HepG2 (cell line): ENCODE results near the gene PTPN14. TPM values are rescaled to one million over a fixed set of nuclear protein-coding genes. Genes with fewer than 3 reads are reported as not detected.

Experiments used
- ATAD3A ChIP-seq: sonication (generic); formaldehyde crosslinking; IDR thresholded peaks from 2 replicates; pipeline ENCODE4 v1.4.0; 2020; ENCODE audit warnings: missing genetic modification reagents
- POLR2G ChIP-seq: fragments of 200-400 bp; formaldehyde crosslinking; IDR thresholded peaks from 2 replicates; pipeline ENCODE4 v1.6.1; 2018; ENCODE audit warnings: mild to moderate bottlenecking, low read depth, low read length, moderate library complexity
- ZNF407 ChIP-seq: sonication (generic); formaldehyde crosslinking; IDR thresholded peaks from one replicate; pipeline ENCODE4 v1.5.1; 2020; ENCODE audit warnings: mild to moderate bottlenecking, missing genetic modification reagents; ENCODE audit errors: not compliant biosample characterization
- ZNF773 ChIP-seq: sonication (generic); formaldehyde crosslinking; IDR thresholded peaks from 2 replicates; pipeline ENCODE4 v1.4.0; 2020; ENCODE audit warnings: missing genetic modification reagents, borderline replicate concordance
- polyA plus RNA-seq, 8 experiments: library from polyadenylated mRNA; depleted of rRNA in 3 of 8; stranded (reverse) in 7 of 8; unstranded in 1 of 8; fragments of >200 nt; fragmentation: Illumina TruSeq in 4 of 8; extraction: Trizol in 4 of 8; gene quantifications; 2 replicates each; pipeline versions ENCODE4 v1.2.1 to v1.2.3, GENCODE V29; 2011 to 2016; ENCODE audit warnings: low read depth in 4 of 8, missing spikeins in 1 of 8, mixed read lengths in 1 of 8; ENCODE audit not compliant: insufficient read depth in 1 of 8
- total RNA-seq, 5 experiments: library from RNA; depleted of rRNA; stranded (reverse); fragments of >200 nt; fragmentation: Illumina TruSeq; extraction: Trizol; gene quantifications; 2 replicates each; pipeline ENCODE4 v1.2.3, GENCODE V29; 2016; ENCODE audit warnings: low read depth in 1 of 5
- TF ChIP-seq, protein P1 (sequence below): sonication (generic); formaldehyde crosslinking; IDR thresholded peaks from 2 replicates; pipeline ENCODE4 v1.9.0; 2021; ENCODE audit warnings: mild to moderate bottlenecking, missing genetic modification reagents
- TF ChIP-seq, protein P2 (sequence below): sonication (generic); formaldehyde crosslinking; conservative IDR thresholded peaks from 2 replicates; pipeline ENCODE4 v1.8.1; 2023; ENCODE audit warnings: missing genetic modification reagents
- TF ChIP-seq, protein P3 (sequence below): sonication (generic); formaldehyde crosslinking; IDR thresholded peaks from 2 replicates; pipeline ENCODE4 v1.9.0; 2022; ENCODE audit warnings: missing genetic modification reagents, mild to moderate bottlenecking, borderline replicate concordance
- TF ChIP-seq, protein P4 (sequence below): sonication (generic); formaldehyde crosslinking; IDR thresholded peaks from 2 replicates; pipeline ENCODE4 v1.8.0; 2022; ENCODE audit warnings: mild to moderate bottlenecking, missing genetic modification reagents, moderate library complexity

The PTPN14 gene
- total and polyA plus RNA-seq, 2 of the 13 experiments (the other 11 are each of a cell fraction or from before 2014, with no cell fraction given), result 3.9 to 4.7 TPM

DNA sequence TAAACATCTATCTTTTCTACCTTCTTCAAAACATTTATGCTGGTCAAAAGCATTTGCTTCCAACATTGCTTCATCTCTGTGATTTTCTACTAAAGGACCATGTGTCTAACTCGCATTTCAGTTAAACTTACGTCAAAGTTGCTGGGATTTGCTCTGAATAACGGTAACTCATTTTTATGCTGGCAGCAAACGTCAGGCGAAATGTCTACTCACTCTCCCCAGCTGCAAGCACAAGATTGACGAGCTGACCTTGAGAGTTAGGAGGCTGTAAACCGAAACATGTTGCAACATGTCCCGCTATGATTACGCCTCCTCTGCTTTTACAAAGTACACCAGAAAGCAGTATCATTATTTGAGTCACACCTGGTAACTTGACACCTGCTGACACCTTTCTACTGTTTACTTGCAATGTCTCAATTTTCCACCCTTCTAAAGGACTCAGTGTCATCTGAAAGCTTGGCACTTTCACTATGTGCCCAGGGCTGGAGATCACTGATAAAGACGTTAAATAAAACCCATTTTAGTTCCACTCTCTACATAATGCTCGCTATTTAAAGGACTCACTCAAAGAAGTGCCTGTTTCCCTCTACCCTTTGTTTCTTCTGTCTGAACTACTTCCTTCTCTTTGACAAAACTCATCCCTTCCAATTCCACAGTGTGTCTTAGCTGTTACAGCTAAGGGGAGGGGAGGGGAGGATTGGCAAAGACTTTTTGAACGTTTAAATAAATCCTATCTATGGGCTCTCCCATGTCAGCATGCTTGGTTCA, 111.9 kb downstream of the PTPN14 start (continued):
- TF ChIP-seq, protein P1, sequence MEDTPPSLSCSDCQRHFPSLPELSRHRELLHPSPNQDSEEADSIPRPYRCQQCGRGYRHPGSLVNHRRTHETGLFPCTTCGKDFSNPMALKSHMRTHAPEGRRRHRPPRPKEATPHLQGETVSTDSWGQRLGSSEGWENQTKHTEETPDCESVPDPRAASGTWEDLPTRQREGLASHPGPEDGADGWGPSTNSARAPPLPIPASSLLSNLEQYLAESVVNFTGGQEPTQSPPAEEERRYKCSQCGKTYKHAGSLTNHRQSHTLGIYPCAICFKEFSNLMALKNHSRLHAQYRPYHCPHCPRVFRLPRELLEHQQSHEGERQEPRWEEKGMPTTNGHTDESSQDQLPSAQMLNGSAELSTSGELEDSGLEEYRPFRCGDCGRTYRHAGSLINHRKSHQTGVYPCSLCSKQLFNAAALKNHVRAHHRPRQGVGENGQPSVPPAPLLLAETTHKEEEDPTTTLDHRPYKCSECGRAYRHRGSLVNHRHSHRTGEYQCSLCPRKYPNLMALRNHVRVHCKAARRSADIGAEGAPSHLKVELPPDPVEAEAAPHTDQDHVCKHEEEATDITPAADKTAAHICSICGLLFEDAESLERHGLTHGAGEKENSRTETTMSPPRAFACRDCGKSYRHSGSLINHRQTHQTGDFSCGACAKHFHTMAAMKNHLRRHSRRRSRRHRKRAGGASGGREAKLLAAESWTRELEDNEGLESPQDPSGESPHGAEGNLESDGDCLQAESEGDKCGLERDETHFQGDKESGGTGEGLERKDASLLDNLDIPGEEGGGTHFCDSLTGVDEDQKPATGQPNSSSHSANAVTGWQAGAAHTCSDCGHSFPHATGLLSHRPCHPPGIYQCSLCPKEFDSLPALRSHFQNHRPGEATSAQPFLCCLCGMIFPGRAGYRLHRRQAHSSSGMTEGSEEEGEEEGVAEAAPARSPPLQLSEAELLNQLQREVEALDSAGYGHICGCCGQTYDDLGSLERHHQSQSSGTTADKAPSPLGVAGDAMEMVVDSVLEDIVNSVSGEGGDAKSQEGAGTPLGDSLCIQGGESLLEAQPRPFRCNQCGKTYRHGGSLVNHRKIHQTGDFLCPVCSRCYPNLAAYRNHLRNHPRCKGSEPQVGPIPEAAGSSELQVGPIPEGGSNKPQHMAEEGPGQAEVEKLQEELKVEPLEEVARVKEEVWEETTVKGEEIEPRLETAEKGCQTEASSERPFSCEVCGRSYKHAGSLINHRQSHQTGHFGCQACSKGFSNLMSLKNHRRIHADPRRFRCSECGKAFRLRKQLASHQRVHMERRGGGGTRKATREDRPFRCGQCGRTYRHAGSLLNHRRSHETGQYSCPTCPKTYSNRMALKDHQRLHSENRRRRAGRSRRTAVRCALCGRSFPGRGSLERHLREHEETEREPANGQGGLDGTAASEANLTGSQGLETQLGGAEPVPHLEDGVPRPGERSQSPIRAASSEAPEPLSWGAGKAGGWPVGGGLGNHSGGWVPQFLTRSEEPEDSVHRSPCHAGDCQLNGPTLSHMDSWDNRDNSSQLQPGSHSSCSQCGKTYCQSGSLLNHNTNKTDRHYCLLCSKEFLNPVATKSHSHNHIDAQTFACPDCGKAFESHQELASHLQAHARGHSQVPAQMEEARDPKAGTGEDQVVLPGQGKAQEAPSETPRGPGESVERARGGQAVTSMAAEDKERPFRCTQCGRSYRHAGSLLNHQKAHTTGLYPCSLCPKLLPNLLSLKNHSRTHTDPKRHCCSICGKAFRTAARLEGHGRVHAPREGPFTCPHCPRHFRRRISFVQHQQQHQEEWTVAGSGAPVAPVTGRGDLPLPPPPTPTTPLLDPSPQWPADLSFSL (CRISPR knock-in tag), result no peak
- TF ChIP-seq, protein P2, sequence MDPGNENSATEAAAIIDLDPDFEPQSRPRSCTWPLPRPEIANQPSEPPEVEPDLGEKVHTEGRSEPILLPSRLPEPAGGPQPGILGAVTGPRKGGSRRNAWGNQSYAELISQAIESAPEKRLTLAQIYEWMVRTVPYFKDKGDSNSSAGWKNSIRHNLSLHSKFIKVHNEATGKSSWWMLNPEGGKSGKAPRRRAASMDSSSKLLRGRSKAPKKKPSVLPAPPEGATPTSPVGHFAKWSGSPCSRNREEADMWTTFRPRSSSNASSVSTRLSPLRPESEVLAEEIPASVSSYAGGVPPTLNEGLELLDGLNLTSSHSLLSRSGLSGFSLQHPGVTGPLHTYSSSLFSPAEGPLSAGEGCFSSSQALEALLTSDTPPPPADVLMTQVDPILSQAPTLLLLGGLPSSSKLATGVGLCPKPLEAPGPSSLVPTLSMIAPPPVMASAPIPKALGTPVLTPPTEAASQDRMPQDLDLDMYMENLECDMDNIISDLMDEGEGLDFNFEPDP, result no peak
- TF ChIP-seq POLR2G, result peak; percentile 47
- TF ChIP-seq ZNF407 (CRISPR knock-in tag), result no peak
- no peak for TF ChIP-seq ATAD3A (CRISPR knock-in tag)
- TF ChIP-seq, protein P3, sequence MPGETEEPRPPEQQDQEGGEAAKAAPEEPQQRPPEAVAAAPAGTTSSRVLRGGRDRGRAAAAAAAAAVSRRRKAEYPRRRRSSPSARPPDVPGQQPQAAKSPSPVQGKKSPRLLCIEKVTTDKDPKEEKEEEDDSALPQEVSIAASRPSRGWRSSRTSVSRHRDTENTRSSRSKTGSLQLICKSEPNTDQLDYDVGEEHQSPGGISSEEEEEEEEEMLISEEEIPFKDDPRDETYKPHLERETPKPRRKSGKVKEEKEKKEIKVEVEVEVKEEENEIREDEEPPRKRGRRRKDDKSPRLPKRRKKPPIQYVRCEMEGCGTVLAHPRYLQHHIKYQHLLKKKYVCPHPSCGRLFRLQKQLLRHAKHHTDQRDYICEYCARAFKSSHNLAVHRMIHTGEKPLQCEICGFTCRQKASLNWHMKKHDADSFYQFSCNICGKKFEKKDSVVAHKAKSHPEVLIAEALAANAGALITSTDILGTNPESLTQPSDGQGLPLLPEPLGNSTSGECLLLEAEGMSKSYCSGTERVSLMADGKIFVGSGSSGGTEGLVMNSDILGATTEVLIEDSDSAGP, result no peak
- TF ChIP-seq, protein P4, sequence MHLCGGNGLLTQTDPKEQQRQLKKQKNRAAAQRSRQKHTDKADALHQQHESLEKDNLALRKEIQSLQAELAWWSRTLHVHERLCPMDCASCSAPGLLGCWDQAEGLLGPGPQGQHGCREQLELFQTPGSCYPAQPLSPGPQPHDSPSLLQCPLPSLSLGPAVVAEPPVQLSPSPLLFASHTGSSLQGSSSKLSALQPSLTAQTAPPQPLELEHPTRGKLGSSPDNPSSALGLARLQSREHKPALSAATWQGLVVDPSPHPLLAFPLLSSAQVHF (CRISPR knock-in tag), result no peak
- no peak for TF ChIP-seq ZNF773 (CRISPR knock-in tag)
